GM18505 (cell line): ENCODE results near the gene PGM5.
A peak's percentile ranks its signal among the peaks of the same experiment; 100 is the strongest.
"Not testable (repeated sequence)": the region's sequence is repeated elsewhere in the genome, so short reads cannot be mapped to it uniquely, and the experiment has no call there.

Experiments used
- ATAC-seq: cut with Tn5 transposase; IDR thresholded peaks from one replicate; pipeline ENCODE4 v1.9.1; 2021; ENCODE audit not compliant: unreplicated experiment
- POLR2A ChIP-seq: IDR thresholded peaks from 4 replicates; pipeline ENCODE4 v1.6.1; 2011; ENCODE audit warnings: borderline replicate concordance; ENCODE audit not compliant: insufficient read depth, insufficient read length; ENCODE audit errors: extremely low read depth

The PGM5 gene

DNA sequence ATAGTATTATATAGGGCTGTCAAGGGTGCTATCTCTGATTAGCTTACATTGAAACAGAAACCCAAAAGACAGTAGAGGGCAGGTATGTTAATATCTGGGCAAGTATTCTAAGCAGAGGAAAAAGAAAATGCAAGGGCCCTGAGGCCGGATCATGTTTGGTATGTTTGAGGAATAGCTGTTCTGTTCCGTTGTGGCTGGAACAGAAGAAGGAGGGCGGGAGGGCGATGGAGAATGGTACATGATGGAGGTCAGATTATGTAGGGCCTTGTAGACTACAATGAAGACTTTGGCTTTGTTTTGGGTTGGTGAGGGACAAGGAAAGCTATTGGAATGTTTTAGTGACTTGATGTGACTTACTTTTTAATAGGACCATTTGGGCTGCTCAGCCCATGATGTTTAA lies 19.4 kb downstream of the PGM5 start:
- not testable (repeated sequence) for ATAC-seq

DNA sequence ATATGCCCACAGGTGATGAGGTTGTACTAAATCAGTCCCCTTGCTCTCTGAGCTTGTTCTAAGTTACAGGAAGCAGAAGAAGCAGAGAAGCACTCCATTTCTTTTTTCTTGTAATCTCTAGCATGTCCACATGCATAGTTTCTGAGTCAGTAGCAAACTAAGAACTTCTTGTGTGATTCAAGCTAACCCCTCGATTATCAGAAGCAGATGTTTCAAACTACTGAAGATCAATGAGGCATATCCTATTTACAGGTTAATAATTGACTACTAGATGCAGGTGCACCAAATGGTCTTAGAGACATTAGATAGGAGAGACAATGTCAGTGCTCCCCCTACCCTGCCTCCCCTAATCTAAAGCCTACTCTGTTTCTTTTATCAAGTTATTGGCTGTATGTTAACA lies 21.3 kb downstream of the PGM5 start:
- peak; percentile 86 for ATAC-seq

DNA sequence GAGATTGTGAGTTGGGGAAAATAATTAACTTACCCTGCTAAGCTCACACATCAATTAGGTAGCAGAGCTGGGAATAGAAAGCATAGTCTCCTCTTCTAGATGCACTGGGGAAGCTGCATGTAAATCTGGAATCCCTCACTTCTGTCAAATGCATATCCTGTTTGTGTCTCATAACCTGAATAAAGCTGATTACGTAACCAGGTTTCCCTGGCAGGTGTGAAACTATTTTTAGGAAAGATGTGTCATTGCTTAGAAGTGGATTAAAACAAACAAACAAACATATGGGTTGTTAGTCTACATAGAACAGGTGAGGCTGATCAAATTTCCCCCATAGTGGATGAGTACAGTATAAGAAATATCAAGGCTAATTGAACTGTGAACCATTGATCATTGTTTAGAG lies 27.5 kb downstream of the PGM5 start:
- ATAC-seq: not testable (repeated sequence)

DNA sequence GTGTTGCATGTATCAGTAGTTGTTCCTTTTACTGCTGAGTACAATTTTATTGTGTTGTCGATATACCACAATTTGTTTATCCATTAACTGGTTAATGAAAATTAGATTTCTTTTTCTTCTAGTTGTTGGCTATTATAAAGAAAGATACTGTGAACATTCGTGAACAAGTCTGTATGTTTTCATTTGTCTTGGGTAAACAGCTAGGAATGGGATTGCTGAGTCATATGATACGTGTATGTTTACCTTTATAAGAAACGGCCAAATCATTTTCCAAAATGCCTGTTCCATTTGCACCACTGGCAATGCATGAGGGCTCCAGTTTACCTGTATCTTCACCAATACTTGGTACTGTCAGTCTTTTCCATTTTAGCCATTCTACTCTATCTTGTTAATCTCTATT lies 33.1 kb downstream of the PGM5 start:
- not testable (repeated sequence) for ATAC-seq

DNA sequence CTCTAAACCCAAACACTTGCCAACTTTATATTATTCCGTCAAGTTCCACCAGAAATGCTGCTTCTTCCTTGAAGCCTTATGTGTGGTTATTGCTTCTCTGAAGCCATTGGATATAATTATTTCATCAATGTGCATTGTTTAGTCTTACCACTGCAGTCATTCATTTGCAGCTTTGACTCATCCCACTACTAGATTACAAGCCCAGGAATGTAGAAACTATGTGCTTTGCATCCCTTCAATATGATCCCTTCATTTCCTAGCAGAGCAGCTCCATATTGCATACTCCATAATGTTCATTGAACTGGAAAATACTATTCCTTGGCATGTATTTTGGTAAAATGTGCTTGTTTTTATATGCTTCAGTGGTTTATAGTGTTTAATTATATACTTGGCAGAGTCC lies 34.3 kb downstream of the PGM5 start:
- ATAC-seq: not testable (repeated sequence)

DNA sequence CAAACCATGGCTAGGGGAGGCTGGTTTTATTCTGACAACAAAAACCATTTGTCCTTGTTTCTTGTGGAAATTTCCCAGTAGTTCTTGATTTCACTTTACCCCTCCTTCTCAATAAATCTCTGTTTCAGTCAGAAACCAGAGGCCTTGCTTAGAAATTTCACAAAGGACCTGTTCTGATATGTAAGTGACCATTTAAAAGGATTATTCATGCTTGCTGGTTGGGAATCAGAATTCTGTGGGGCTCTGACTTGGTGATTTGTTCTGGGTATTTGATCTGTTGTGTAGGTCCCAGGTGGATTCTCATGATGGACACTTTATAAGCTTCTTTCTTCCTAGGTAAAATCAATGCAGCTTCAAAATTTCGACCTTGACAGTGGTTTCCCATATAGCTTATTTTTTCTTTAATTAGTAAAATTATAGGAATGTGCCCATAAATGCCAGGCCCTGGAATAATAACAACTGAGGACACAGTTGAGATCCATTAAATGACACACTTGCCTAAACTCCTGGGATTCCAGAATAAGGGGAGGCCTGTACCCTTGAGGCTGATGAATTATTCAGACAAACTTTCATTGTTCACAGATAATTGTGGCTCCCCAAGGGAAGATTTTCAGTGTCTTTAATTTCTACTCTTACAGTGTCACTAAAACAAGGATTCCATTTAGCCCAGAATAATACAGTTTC lies 40.1 kb downstream of the PGM5 start:
- ATAC-seq: not testable (repeated sequence)

DNA sequence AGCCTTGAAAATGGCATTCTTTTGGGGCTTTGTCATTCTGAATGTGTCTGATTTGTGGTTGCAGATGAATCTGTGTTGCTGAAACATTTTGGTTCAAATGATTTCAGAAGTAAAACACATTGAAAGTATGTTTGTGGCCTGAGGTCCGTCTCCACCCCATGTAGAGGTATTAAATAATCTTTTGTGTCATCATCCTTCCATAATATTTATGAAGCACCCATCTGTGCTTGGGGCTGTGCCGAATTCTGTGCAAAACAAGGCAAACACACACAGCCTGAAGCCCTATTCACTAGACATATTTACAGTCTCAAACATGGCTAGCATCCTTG lies 40.6 kb downstream of the PGM5 start:
- not testable (repeated sequence) for ATAC-seq

DNA sequence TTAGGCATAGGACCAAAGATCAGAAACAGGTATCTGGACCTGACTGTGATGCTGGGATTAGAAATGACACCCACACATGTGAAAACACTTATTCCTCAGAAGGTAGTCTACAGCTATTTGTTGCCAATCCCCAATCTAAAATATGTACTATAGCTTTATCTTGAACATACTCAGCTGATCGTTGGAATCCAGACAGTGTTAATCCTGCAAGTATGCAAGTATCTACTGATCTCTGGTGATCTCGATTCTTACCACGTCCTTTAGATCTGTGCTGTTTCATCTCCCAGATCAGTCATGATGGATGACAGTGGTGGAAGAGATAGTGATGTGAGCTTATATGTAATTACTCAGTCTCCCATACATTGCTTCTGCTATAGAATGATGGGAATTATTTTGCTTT lies 41.4 kb downstream of the PGM5 start:
- ATAC-seq: not testable (repeated sequence)

DNA sequence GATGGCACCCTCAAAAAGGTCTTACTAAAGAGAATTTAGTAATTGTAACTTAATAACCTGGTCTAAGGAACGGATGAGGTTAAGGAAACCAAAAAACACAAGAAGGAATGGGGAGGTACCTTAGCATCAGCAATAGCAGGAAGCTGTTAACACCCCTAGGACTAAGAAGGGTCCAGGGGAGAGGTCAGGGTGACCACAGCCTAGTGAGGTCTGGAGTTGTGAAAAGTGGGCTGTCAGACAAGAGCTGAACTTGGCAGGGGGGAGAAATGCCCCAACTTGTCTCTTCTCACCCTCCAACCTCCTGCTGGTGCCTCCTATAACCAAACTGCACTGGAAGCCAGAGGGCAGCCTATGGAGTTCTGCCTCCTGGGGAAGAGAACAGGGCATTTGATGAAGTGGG lies 41.9 kb downstream of the PGM5 start:
- ATAC-seq: not testable (repeated sequence)

DNA sequence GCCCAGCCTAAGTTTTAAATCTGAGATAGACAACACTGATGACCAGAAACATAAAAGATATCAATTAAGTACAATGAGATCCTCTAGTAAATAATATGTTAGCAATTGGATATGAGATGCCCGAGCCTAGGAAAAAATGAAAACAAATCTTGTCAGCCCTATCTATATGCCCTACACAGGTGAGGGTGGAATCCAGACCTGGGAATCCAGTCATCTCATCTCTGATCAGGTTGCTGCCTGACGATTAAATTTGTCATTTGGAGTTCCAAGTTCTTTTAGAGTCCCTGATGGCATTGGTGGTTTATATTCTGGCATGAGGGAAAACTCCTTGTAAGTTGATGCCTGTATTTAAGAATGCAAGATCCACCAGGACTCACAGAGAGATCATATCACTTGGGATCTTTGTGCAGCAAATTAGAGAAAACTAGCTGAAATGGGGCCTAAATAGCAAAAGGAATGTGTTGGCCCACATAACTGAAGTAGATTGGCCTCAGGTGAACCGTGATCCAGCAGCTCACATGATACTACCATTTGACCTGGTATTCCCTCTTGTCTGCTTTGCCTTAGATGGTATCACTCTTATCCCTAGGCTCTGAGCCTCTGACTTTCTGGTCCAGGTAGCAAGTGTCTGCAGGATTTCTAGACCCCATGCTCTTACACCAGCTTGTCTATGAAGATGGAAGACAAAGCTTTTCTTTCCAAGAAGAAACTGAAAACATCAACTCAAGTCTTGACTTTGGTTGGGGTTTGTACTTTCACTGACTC lies 48.2 kb downstream of the PGM5 start:
- ATAC-seq: not testable (repeated sequence)

DNA sequence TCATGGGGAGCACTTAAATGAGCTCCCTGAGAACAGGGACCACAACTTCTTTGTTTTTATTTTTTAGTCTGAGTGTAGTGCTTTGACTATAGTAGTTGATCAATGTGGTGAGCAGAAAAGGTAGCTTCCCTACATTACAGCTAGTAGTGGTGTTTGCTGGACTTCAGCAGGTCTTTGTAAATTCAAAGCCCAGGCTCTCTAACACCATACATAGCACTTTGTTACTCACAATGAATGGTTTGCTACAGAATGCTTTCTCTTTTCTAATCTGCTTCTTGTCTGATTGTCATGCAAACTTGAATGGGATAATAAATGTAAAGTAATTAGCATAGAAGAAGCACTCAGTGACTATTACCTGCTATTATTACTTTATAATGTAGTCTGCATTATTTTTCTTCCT lies 55.5 kb downstream of the PGM5 start:
- not testable (repeated sequence) for ATAC-seq

DNA sequence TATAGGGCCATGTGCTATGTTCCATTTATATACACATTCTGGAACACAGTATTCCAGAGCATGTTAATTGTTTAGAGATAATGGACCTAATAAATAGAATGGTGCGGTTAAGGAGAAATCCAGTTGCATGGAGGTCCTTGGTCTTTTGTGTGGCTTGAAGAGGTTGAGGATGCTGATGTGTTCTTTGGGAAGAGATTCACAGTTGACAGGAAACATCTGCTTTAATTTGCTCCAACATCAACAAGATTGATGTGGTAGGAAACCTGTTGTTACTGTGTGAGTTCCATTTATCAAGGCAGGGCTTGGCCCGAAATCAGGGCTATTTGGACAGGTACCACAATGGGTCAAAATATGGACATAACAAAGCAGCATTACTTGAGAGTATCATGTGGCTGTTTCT lies 56.3 kb downstream of the PGM5 start:
- ATAC-seq: not testable (repeated sequence)

DNA sequence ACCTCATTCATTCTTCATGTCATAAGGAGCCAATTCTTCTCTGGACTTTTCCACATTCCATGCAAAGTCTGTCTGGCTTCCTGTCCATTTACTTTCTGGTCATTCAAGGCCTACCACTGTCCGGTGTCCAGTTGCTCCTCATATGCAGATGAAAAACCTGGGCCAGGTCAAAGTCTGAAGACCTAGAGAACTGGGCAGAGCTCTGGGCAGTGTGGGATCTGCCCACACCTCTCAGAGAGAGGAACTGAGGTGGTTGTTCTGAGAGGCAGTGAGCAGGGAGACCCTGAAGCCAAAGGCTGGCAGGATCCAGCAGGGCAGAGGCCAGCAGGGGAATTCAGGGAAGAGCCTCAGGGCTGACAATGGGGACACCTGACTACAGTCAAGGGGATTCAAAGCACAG lies 58.7 kb downstream of the PGM5 start:
- not testable (repeated sequence) for ATAC-seq

DNA sequence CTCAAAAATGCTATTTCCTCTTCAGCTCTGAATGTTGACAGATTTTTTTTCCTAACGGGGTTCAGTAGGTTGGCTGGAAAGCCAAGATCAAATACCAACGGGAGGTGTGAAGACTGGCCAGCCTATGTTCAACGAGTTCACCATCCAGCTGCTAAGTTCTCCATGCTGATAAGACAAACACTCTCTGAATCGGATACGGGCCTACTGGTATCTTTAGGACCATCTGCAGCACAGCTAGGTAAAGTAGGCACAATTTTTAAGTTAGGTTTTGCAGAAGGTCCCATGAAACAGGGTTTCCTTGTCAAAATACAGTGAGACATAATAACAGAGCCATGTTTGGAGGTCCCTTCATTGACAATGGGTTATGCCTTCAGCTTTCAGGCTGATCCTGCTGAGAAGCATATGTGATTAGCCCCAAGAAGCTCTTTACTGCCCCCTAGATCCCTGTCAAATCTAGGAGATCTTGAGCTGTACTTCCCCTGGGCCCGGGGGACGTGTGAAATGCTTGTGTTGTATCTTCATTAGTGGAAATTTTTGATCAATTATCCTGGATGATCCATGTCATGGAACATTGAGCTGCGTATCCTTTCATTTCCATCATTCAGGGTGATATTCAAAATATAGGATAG lies 60.6 kb downstream of the PGM5 start:
- TF ChIP-seq POLR2A: no peak
- ATAC-seq: no peak

DNA sequence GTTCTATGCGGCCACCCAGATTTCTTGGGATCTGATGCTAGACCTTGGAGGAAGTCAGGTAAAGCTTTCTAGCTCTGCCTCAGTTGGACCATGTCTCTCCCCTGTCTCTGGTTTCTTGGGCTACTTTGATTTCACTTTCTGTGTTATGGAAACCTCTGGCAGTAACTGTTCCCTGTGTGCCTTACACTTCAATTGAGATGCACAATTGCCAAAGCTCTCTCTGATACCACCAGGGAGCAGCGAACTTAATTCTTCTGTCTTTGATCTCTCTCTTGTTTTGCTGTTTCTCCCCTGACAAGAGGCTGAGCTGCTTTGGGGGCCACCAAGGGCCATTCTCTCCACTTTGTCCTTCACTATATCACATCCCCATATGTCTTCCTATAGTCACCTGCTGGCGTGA lies 61.4 kb downstream of the PGM5 start:
- no peak for ATAC-seq
- TF ChIP-seq POLR2A: no peak

DNA sequence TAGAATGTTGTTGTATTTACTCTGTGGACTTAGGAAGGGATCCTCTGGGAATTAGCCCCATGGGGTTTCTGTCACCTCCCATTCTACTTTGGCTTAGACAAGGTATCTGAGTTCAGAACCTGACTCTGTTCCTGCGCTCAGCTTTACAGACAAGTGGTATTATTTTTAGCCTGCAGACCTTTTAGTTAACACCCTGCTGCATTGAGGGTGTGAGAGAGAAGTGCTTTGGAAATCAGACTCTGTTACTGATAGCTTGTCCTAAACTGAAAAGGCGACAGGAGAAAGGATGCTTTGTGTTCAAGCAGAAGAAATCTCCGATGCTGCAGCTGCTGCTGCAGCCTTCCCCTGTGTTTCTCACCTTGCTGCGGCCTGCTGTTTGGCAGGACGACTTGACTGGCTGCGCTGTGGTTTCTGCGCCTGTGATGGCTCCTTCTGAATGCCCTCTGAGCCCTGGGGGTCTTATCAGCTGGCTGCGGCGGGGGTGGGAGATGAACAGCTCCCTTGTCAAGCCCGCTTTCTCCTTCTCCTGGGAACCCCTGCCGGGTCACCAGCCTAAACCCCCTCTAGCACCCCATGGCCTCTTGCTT lies 61.9 kb downstream of the PGM5 start:
- ATAC-seq: no peak

More for the DNA sequence above, 61.9 kb downstream of the PGM5 start:
- TF ChIP-seq POLR2A: no peak
